Liver (tissue), 9 donors: ENCODE measurements around the gene CWC27. TPM values are rescaled to one million over a fixed set of nuclear protein-coding genes. Genes with fewer than 3 reads are reported as not detected.

Experiments
- DNase-seq: peaks from one replicate; pipeline ENCODE4 v3.0.0-alpha.2; 2017; ENCODE audit warnings: low spot score
- H3K27ac ChIP-seq, 2 donors: one replicate each; pipeline ENCODE4 v1.7.0; 2013; ENCODE audit warnings: inconsistent platforms in 2 of 2, low read length in 2 of 2, control low read depth in 1 of 2, low read depth in 1 of 2, mild to moderate bottlenecking in 1 of 2
- H3K27me3 ChIP-seq, 4 donors: one replicate each; pipeline versions ENCODE4 v1.6.1 to v1.7.0; 2013; ENCODE audit warnings: low read length in 3 of 4, inconsistent platforms in 1 of 4, mild to moderate bottlenecking in 1 of 4, moderate library complexity in 1 of 4; ENCODE audit not compliant: control insufficient read depth in 4 of 4, insufficient read depth in 4 of 4
- H3K36me3 ChIP-seq, 4 donors: one replicate each; pipeline versions ENCODE4 v1.6.1 to v1.7.0; 2013; ENCODE audit warnings: low read length in 3 of 4, mild to moderate bottlenecking in 3 of 4, low read depth in 1 of 4, moderate library complexity in 1 of 4; ENCODE audit not compliant: control insufficient read depth in 4 of 4, insufficient read depth in 3 of 4
- H3K4me1 ChIP-seq, 4 donors: one replicate each; pipeline versions ENCODE4 v1.6.1 to v1.7.0; 2013; ENCODE audit warnings: low read length in 3 of 4, mild to moderate bottlenecking in 3 of 4, moderate library complexity in 1 of 4; ENCODE audit not compliant: control insufficient read depth in 4 of 4, insufficient read depth in 4 of 4
- H3K4me3 ChIP-seq, 3 donors: one replicate each; pipeline versions ENCODE4 v1.6.1 to v1.7.0; 2013; ENCODE audit warnings: low read length in 3 of 3, control low read depth in 1 of 3, low read depth in 1 of 3, mild to moderate bottlenecking in 1 of 3
- H3K9ac ChIP-seq, 2 donors: one replicate each; pipeline ENCODE4 v1.7.0; 2013; ENCODE audit warnings: low read length in 2 of 2, mild to moderate bottlenecking in 2 of 2, moderate library complexity in 2 of 2, control low read depth in 1 of 2, low read depth in 1 of 2
- H3K9me3 ChIP-seq, 4 donors: one replicate each; pipeline versions ENCODE4 v1.6.1 to v1.7.0; 2013; ENCODE audit warnings: low read length in 3 of 4; ENCODE audit not compliant: control insufficient read depth in 4 of 4
- EGR1 ChIP-seq, 2 donors: IDR thresholded peaks; 2 replicates each; pipeline ENCODE4 v1.6.1; 2016 to 2018; ENCODE audit warnings: antibody characterized with exemption in 2 of 2, low read depth in 2 of 2
- FOXA1 ChIP-seq: IDR thresholded peaks from 2 replicates; pipeline ENCODE4 v1.6.1; 2016; ENCODE audit warnings: antibody characterized with exemption
- FOXA2 ChIP-seq: IDR thresholded peaks from 2 replicates; pipeline ENCODE4 v1.6.1; 2016; ENCODE audit warnings: antibody characterized with exemption
- GABPA ChIP-seq, 2 donors: IDR thresholded peaks in 1 of 2; conservative IDR thresholded peaks in 1 of 2; 2 replicates each; pipeline ENCODE4 v1.6.1; 2016; ENCODE audit warnings: antibody characterized with exemption in 2 of 2, mild to moderate bottlenecking in 1 of 2, moderate library complexity in 1 of 2
- HNF4A ChIP-seq, 2 donors: conservative IDR thresholded peaks; 2 replicates each; pipeline ENCODE4 v1.6.1; 2016; ENCODE audit warnings: antibody characterized with exemption in 2 of 2, mild to moderate bottlenecking in 2 of 2
- HNF4G ChIP-seq: IDR thresholded peaks from 2 replicates; pipeline ENCODE4 v1.6.1; 2016; ENCODE audit warnings: antibody characterized with exemption
- JUND ChIP-seq, 2 donors: IDR thresholded peaks; 2 replicates each; pipeline ENCODE4 v1.6.1; 2016; ENCODE audit warnings: antibody characterized with exemption in 2 of 2
- NR2F2 ChIP-seq: IDR thresholded peaks from 2 replicates; pipeline ENCODE4 v1.6.1; 2016; ENCODE audit warnings: antibody characterized with exemption
- RAD21 ChIP-seq, 2 donors: IDR thresholded peaks; 2 replicates each; pipeline ENCODE4 v1.6.1; 2016; ENCODE audit warnings: antibody characterized with exemption in 2 of 2, mild to moderate bottlenecking in 2 of 2
- RXRA ChIP-seq, 2 donors: IDR thresholded peaks; 2 replicates each; pipeline ENCODE4 v1.6.1; 2017 to 2018; ENCODE audit warnings: antibody characterized with exemption in 2 of 2, mild to moderate bottlenecking in 1 of 2
- SP1 ChIP-seq: IDR thresholded peaks from 2 replicates; pipeline ENCODE4 v1.6.1; 2018; ENCODE audit warnings: antibody characterized with exemption, mild to moderate bottlenecking
- TAF1 ChIP-seq: conservative IDR thresholded peaks from 2 replicates; pipeline ENCODE4 v1.6.1; 2016; ENCODE audit warnings: antibody characterized with exemption, mild to moderate bottlenecking
- YY1 ChIP-seq: IDR thresholded peaks from 2 replicates; pipeline ENCODE4 v1.6.1; 2016; ENCODE audit warnings: antibody characterized with exemption, mild to moderate bottlenecking
- WGBS: extraction: QIAGEN DNeasy Blood & Tissue Kit; methylation state at CpG from one replicate; pipeline ENCODE4 v1.1.7; 2013; 5-methylcytosine and 5-hydroxymethylcytosine counted together
- polyA plus RNA-seq, 2 donors: library from polyadenylated mRNA; stranded (reverse) in 1 of 2; unstranded in 1 of 2; fragments of 200-250 nt in 1 of 2; fragments of >200 nt in 1 of 2; fragmentation: Nextera tagmentation in 1 of 2; extraction: Ambion mirVana in 1 of 2; gene quantifications; one replicate each; pipeline versions ENCODE4 v1.2.1 to v1.2.3, GENCODE V29; 2013 to 2015
- total RNA-seq, 2 donors: library from RNA; depleted of rRNA; stranded (reverse); fragments of >200 nt; gene quantifications; one replicate each; pipeline ENCODE4 v1.2.3, GENCODE V29; 2014
- TF ChIP-seq, protein P1 (sequence below): IDR thresholded peaks from 2 replicates; pipeline ENCODE4 v1.6.1; 2016; ENCODE audit warnings: antibody characterized with exemption
- TF ChIP-seq, protein P2 (sequence below): IDR thresholded peaks from 2 replicates; pipeline ENCODE4 v1.6.1; 2016; ENCODE audit warnings: antibody characterized with exemption, mild to moderate bottlenecking
- TF ChIP-seq, protein P3 (sequence below): IDR thresholded peaks from 2 replicates; pipeline ENCODE4 v1.6.1; 2016; ENCODE audit warnings: antibody characterized with exemption
- TF ChIP-seq, protein P4 (sequence below): IDR thresholded peaks from 2 replicates; pipeline ENCODE4 v1.6.1; 2016; ENCODE audit warnings: antibody characterized with exemption
- TF ChIP-seq, protein P5 (sequence below): fragments of 150-350 bp; IDR thresholded peaks from 2 replicates; pipeline ENCODE4 v1.5.1; 2017; ENCODE audit warnings: improper control_type of control experiment, low read depth, low read length; ENCODE audit not compliant: missing input control
- donor health status: healthy.
- donor health status: healthy.
- donor health status: healthy.
- donor health status: healthy.
- donor health status: healthy.

Gene CWC27
- total and polyA plus RNA-seq, 4 donors: 3.9 to 9.8 (median 6.0) TPM

DNA sequence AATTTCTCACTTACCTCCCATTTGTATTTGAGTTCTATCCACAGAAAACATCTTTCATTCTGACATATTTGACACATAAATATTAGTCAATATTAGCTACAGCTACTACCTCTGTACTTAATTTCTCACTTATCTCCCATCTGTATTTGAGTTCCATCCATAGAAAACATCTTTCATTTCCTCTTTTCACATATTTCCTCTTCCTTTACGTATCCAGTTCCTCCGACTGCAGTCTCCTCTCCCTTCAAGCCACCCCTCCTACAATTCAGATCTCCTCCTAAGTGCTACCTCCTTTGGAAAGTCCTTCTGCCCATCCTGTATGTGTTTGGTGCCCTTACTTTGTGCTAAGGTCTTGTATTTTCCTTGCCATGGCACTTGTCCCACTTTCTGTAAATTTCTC, 1.8 kb upstream of the CWC27 start:
- no peaks in the 10 kb centered on the region for H3K27me3 ChIP-seq
- H3K9ac ChIP-seq: peak overlapping the region in 1 of 2 donors; percentile 17
- 80% methylated on average over 2 of the region's 2 CpGs for WGBS
- TF ChIP-seq, protein P1, sequence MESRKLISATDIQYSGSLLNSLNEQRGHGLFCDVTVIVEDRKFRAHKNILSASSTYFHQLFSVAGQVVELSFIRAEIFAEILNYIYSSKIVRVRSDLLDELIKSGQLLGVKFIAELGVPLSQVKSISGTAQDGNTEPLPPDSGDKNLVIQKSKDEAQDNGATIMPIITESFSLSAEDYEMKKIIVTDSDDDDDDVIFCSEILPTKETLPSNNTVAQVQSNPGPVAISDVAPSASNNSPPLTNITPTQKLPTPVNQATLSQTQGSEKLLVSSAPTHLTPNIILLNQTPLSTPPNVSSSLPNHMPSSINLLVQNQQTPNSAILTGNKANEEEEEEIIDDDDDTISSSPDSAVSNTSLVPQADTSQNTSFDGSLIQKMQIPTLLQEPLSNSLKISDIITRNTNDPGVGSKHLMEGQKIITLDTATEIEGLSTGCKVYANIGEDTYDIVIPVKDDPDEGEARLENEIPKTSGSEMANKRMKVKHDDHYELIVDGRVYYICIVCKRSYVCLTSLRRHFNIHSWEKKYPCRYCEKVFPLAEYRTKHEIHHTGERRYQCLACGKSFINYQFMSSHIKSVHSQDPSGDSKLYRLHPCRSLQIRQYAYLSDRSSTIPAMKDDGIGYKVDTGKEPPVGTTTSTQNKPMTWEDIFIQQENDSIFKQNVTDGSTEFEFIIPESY: no peak
- TF ChIP-seq HNF4G (no peak), TAF1 (no peak), RAD21 (IDR thresholded peaks at IDR 0.05) (no peak), FOXA1 (no peak), JUND (IDR thresholded peaks at IDR 0.05) (no peak), GABPA (IDR thresholded peaks at IDR 0.05 in 1 of 2, conservative IDR thresholded peaks at IDR 0.05 in 1 of 2) (no peak), SP1 (no peak), EGR1 (IDR thresholded peaks at IDR 0.05; ENCODE audit: low read depth in 2 of 2) (no peak), NR2F2 (no peak)
- TF ChIP-seq, protein P2, sequence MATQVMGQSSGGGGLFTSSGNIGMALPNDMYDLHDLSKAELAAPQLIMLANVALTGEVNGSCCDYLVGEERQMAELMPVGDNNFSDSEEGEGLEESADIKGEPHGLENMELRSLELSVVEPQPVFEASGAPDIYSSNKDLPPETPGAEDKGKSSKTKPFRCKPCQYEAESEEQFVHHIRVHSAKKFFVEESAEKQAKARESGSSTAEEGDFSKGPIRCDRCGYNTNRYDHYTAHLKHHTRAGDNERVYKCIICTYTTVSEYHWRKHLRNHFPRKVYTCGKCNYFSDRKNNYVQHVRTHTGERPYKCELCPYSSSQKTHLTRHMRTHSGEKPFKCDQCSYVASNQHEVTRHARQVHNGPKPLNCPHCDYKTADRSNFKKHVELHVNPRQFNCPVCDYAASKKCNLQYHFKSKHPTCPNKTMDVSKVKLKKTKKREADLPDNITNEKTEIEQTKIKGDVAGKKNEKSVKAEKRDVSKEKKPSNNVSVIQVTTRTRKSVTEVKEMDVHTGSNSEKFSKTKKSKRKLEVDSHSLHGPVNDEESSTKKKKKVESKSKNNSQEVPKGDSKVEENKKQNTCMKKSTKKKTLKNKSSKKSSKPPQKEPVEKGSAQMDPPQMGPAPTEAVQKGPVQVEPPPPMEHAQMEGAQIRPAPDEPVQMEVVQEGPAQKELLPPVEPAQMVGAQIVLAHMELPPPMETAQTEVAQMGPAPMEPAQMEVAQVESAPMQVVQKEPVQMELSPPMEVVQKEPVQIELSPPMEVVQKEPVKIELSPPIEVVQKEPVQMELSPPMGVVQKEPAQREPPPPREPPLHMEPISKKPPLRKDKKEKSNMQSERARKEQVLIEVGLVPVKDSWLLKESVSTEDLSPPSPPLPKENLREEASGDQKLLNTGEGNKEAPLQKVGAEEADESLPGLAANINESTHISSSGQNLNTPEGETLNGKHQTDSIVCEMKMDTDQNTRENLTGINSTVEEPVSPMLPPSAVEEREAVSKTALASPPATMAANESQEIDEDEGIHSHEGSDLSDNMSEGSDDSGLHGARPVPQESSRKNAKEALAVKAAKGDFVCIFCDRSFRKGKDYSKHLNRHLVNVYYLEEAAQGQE: no peak
- H3K27ac ChIP-seq: no peak overlapping the region
- no peak for DNase-seq
- peak overlapping the region in 1 of 3 donors; percentile 87 for H3K4me3 ChIP-seq
- no peaks in the 10 kb centered on the region for H3K9me3 ChIP-seq
- peaks cover 5 to 33% (median 31%) of the 10 kb centered on the region in 4 donors for H3K4me1 ChIP-seq
- H3K36me3 ChIP-seq: peaks cover 0 to 3% (median 1%) of the 10 kb centered on the region in 4 donors

DNA sequence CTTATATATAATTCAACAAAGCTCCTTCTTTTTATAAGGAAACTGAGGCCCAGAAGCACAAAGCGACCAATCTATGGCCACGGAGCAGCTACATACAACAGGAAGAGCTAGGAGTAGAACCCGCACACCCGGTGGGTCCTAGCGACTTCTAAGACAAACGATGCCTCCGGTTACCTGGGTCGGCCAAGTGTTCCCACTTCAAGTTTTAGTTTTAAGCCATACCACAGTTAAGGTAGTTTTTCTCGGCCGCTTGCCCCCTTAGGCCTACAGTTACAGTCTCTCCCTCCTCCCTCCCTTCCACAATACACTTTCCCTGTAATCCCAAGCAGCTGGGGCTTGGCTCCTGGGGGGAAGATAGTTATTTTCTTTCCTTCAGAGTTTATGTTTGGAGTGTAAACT, 772 bp upstream of the CWC27 start:
- Histone ChIP-seq H3K27ac (peak overlapping the region; percentile 68 to 90), H3K27me3 (no peaks in the 10 kb centered on the region), H3K36me3 (peaks cover 0 to 3% (median 1%) of the 10 kb centered on the region in 4 donors), H3K9ac (peak overlapping the region; percentile 95 to 100), H3K4me1 (peaks cover 5 to 33% (median 31%) of the 10 kb centered on the region in 4 donors), H3K4me3 (peak overlapping the region; percentile 76 to 89 (median 87)), H3K9me3 (no peaks in the 10 kb centered on the region)
- 1% methylated on average over 10 of the region's 10 CpGs for WGBS
- peak; percentile 55 for DNase-seq
- TF ChIP-seq, protein P3, sequence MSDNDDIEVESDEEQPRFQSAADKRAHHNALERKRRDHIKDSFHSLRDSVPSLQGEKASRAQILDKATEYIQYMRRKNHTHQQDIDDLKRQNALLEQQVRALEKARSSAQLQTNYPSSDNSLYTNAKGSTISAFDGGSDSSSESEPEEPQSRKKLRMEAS: no peak
- no peak for TF ChIP-seq HNF4A (conservative IDR thresholded peaks at IDR 0.05)
- TF ChIP-seq FOXA1: no peak
- TF ChIP-seq SP1: no peak
- TF ChIP-seq, protein P4, sequence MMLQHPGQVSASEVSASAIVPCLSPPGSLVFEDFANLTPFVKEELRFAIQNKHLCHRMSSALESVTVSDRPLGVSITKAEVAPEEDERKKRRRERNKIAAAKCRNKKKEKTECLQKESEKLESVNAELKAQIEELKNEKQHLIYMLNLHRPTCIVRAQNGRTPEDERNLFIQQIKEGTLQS: no peak
- TF ChIP-seq GABPA (IDR thresholded peaks at IDR 0.05 in 1 of 2, conservative IDR thresholded peaks at IDR 0.05 in 1 of 2): no peak
- TF ChIP-seq NR2F2: no peak
- TF ChIP-seq, protein P5, sequence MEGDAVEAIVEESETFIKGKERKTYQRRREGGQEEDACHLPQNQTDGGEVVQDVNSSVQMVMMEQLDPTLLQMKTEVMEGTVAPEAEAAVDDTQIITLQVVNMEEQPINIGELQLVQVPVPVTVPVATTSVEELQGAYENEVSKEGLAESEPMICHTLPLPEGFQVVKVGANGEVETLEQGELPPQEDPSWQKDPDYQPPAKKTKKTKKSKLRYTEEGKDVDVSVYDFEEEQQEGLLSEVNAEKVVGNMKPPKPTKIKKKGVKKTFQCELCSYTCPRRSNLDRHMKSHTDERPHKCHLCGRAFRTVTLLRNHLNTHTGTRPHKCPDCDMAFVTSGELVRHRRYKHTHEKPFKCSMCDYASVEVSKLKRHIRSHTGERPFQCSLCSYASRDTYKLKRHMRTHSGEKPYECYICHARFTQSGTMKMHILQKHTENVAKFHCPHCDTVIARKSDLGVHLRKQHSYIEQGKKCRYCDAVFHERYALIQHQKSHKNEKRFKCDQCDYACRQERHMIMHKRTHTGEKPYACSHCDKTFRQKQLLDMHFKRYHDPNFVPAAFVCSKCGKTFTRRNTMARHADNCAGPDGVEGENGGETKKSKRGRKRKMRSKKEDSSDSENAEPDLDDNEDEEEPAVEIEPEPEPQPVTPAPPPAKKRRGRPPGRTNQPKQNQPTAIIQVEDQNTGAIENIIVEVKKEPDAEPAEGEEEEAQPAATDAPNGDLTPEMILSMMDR: no peak
- no peak for TF ChIP-seq RXRA (IDR thresholded peaks at IDR 0.05)
- no peak for TF ChIP-seq JUND (IDR thresholded peaks at IDR 0.05)
- TF ChIP-seq YY1: no peak
- TF ChIP-seq, protein P1: no peak
- no peak for TF ChIP-seq RAD21 (IDR thresholded peaks at IDR 0.05)
- no peak for TF ChIP-seq FOXA2
